Mesenchymal stem cell (in vitro differentiated cells and primary cell): ENCODE results near the gene HNRNPM.

Experiments
- DNase-seq: peaks from one replicate; pipeline ENCODE4 v3.0.0-alpha.2; 2013
- H2AFZ ChIP-seq: one replicate; pipeline ENCODE4 v1.6.1; 2013; ENCODE audit warnings: low read depth, mild to moderate bottlenecking, control low read depth, inconsistent platforms, low read length, moderate library complexity
- H2AK5ac ChIP-seq: 2 replicates; pipeline ENCODE4 v1.6.1; 2013; ENCODE audit warnings: low read length, moderate library complexity, mild to moderate bottlenecking, inconsistent platforms; ENCODE audit not compliant: severe bottlenecking
- H2BK120ac ChIP-seq: one replicate; pipeline ENCODE4 v1.6.1; 2013; ENCODE audit warnings: low read depth, mild to moderate bottlenecking, inconsistent platforms, low read length, moderate library complexity
- H2BK12ac ChIP-seq, 2 experiments: one replicate each; pipeline ENCODE4 v1.6.1; 2013; ENCODE audit warnings: inconsistent platforms in 2 of 2, low read length in 2 of 2, mild to moderate bottlenecking in 2 of 2, moderate library complexity in 2 of 2, control low read depth in 1 of 2
- H2BK15ac ChIP-seq: one replicate; pipeline ENCODE4 v1.6.1; 2013; ENCODE audit warnings: mild to moderate bottlenecking, low read depth, inconsistent platforms; ENCODE audit not compliant: poor library complexity, severe bottlenecking
- H2BK5ac ChIP-seq: 2 replicates; pipeline ENCODE4 v1.6.1; 2013; ENCODE audit warnings: low read depth, mild to moderate bottlenecking, low read length, control low read depth, inconsistent platforms; ENCODE audit not compliant: poor library complexity, severe bottlenecking
- H3K14ac ChIP-seq, 2 experiments: one replicate each; pipeline ENCODE4 v1.6.1; 2013; ENCODE audit warnings: inconsistent platforms in 2 of 2, low read length in 2 of 2, control low read depth in 1 of 2, mild to moderate bottlenecking in 1 of 2, moderate library complexity in 1 of 2
- H3K18ac ChIP-seq, 2 experiments: one replicate each; pipeline ENCODE4 v1.6.1; 2013; ENCODE audit warnings: inconsistent platforms in 2 of 2, low read length in 2 of 2, control low read depth in 1 of 2, low read depth in 1 of 2, mild to moderate bottlenecking in 1 of 2
- H3K23ac ChIP-seq, 2 experiments: one replicate each; pipeline ENCODE4 v1.6.1; 2013; ENCODE audit warnings: inconsistent platforms in 2 of 2, low read length in 2 of 2, mild to moderate bottlenecking in 2 of 2, moderate library complexity in 2 of 2, control low read depth in 1 of 2
- H3K27ac ChIP-seq: 2 replicates; pipeline ENCODE4 v1.5.1; 2013; ENCODE audit warnings: mild to moderate bottlenecking, moderate library complexity, low read length, control low read depth, inconsistent platforms; ENCODE audit not compliant: poor library complexity, severe bottlenecking
- H3K27me3 ChIP-seq, 2 experiments: 2 replicates each; pipeline versions ENCODE4 v1.6.1 to v1.7.0; 2013; ENCODE audit warnings: low read length in 2 of 2, mild to moderate bottlenecking in 2 of 2, moderate library complexity in 2 of 2, control low read depth in 1 of 2, inconsistent platforms in 1 of 2; ENCODE audit not compliant: control insufficient read depth in 1 of 2, insufficient read depth in 1 of 2
- H3K36me3 ChIP-seq, 2 experiments: 2 replicates each; pipeline versions ENCODE4 v1.6.1 to v1.7.0; 2013; ENCODE audit warnings: low read length in 2 of 2, control low read depth in 1 of 2, inconsistent platforms in 1 of 2, low read depth in 1 of 2, mild to moderate bottlenecking in 1 of 2; ENCODE audit not compliant: insufficient read depth in 2 of 2, control insufficient read depth in 1 of 2
- H3K4ac ChIP-seq, 2 experiments: one replicate each; pipeline ENCODE4 v1.6.1; 2013; ENCODE audit warnings: inconsistent platforms in 2 of 2, low read length in 2 of 2, mild to moderate bottlenecking in 2 of 2, moderate library complexity in 2 of 2, control low read depth in 1 of 2, low read depth in 1 of 2
- H3K4me1 ChIP-seq: 2 replicates; pipeline ENCODE4 v1.6.1; 2013; ENCODE audit warnings: low read depth, low read length, control low read depth; ENCODE audit not compliant: control insufficient read depth, insufficient read depth
- H3K4me2 ChIP-seq: 2 replicates; pipeline ENCODE4 v1.6.1; 2013; ENCODE audit warnings: low read length, mild to moderate bottlenecking, inconsistent platforms; ENCODE audit not compliant: poor library complexity, severe bottlenecking
- H3K4me3 ChIP-seq, 2 experiments: 2 replicates each; pipeline versions ENCODE4 v1.5.1 to v1.7.0; 2013; ENCODE audit warnings: low read length in 2 of 2, mild to moderate bottlenecking in 2 of 2, control low read depth in 1 of 2, low read depth in 1 of 2; ENCODE audit not compliant: insufficient read depth in 1 of 2
- H3K79me1 ChIP-seq: replicated peaks from 2 replicates; pipeline ENCODE4 v1.6.1; 2013; ENCODE audit warnings: mild to moderate bottlenecking, control low read depth, low read length, inconsistent platforms; ENCODE audit not compliant: poor library complexity, severe bottlenecking
- H3K9ac ChIP-seq: 2 replicates; pipeline ENCODE4 v1.7.0; 2013; ENCODE audit warnings: mild to moderate bottlenecking, low read length, moderate library complexity
- H3K9me3 ChIP-seq: 2 replicates; pipeline ENCODE4 v1.7.0; 2013; ENCODE audit warnings: mild to moderate bottlenecking, low read length; ENCODE audit not compliant: control insufficient read depth
- H4K8ac ChIP-seq: one replicate; pipeline ENCODE4 v1.6.1; 2013; ENCODE audit warnings: inconsistent platforms, mild to moderate bottlenecking, low read length, moderate library complexity
- H4K91ac ChIP-seq: one replicate; pipeline ENCODE4 v1.6.1; 2013; ENCODE audit warnings: mild to moderate bottlenecking, low read length, inconsistent platforms
- WGBS: methylation state at CpG from one replicate; pipeline ENCODE4 v1.1.7; 2013; ENCODE audit warnings: mixed read lengths; 5-methylcytosine and 5-hydroxymethylcytosine counted together

The HNRNPM gene

GRCh38 chr19:8489561-8490394 is 45.0 kb downstream of the HNRNPM start:
- no peak overlapping the region for H3K27ac ChIP-seq
- no peaks in the 10 kb centered on the region for H3K9me3 ChIP-seq

DNA sequence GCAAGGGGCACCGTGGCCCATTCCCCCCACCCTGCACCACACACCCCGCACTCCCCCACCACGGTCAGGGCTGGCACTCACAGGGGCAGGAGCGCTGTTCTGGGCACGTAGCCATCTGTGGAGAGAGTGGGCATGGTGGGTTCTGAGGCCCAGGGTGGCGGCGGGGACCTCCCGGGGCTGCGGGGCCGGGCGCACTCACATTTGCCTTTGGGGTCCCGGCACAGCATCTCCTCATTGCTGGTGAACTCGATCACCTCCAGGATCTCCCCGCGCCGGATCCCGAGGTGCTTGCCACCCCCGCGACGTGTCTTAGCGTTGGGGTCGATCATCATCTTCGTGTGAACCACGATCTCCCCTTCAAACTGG is 45.6 kb downstream of the HNRNPM start:
- H3K4ac ChIP-seq = no peak overlapping the region
- H3K4me2 ChIP-seq = no peak overlapping the region
- no peak overlapping the region for H2AK5ac ChIP-seq
- no peak overlapping the region for H3K27ac ChIP-seq
- no peak overlapping the region for H4K8ac ChIP-seq
- no peaks in the 10 kb centered on the region for H3K27me3 ChIP-seq
- H2BK12ac ChIP-seq = no peak overlapping the region
- no peak overlapping the region for H3K18ac ChIP-seq
- peaks cover 33% of the 10 kb centered on the region for H3K79me1 ChIP-seq
- no peaks in the 10 kb centered on the region for H3K9me3 ChIP-seq
- H3K4me1 ChIP-seq = no peaks in the 10 kb centered on the region
- H4K91ac ChIP-seq = no peak overlapping the region
- H2BK5ac ChIP-seq = no peak overlapping the region
- no peak overlapping the region for H3K9ac ChIP-seq
- no peak for DNase-seq
- no peak overlapping the region for H3K4me3 ChIP-seq
- no peak overlapping the region for H2AFZ ChIP-seq
- H2BK15ac ChIP-seq = no peak overlapping the region
- no peak overlapping the region for H3K14ac ChIP-seq
- 95% methylated on average over 24 of the region's 24 CpGs for WGBS
- no peak overlapping the region for H3K23ac ChIP-seq
- H2BK120ac ChIP-seq = no peak overlapping the region
- peaks cover 43 to 67% of the 10 kb centered on the region in 2 experiments for H3K36me3 ChIP-seq

More at GRCh38 chr19:8489561-8490394, 45.0 kb downstream of the HNRNPM start:
- Histone ChIP-seq H3K23ac (no peak overlapping the region), H3K18ac (no peak overlapping the region), H2AK5ac (no peak overlapping the region), H2AFZ (no peak overlapping the region), H3K4me3 (no peak overlapping the region), H3K79me1 (peaks cover 37% of the 10 kb centered on the region), H3K4me1 (no peaks in the 10 kb centered on the region), H2BK5ac (no peak overlapping the region), H3K4me2 (no peak overlapping the region), H3K14ac (no peak overlapping the region), H2BK12ac (no peak overlapping the region), H2BK15ac (no peak overlapping the region), H4K91ac (no peak overlapping the region), H3K36me3 (peaks cover 49 to 73% of the 10 kb centered on the region in 2 experiments), H2BK120ac (no peak overlapping the region), H3K9ac (no peak overlapping the region), H3K4ac (no peak overlapping the region), H3K27me3 (no peaks in the 10 kb centered on the region), H4K8ac (no peak overlapping the region)
- WGBS = 91% methylated on average over 25 of the region's 25 CpGs
- DNase-seq = no peak

GRCh38 chr19:8490873-8491272 is 46.1 kb downstream of the HNRNPM start:
- H3K4me1 ChIP-seq = no peaks in the 10 kb centered on the region
- no peak overlapping the region for H2AFZ ChIP-seq
- H3K14ac ChIP-seq = no peak overlapping the region
- no peak overlapping the region for H3K4me2 ChIP-seq
- no peak overlapping the region for H2BK15ac ChIP-seq
- no peak for DNase-seq
- H4K8ac ChIP-seq = no peak overlapping the region
- no peak overlapping the region for H3K9ac ChIP-seq
- H3K36me3 ChIP-seq = peaks cover 38 to 62% of the 10 kb centered on the region in 2 experiments
- H3K27me3 ChIP-seq = no peaks in the 10 kb centered on the region
- no peak overlapping the region for H4K91ac ChIP-seq
- no peak overlapping the region for H3K27ac ChIP-seq
- no peak overlapping the region for H2BK12ac ChIP-seq
- H3K79me1 ChIP-seq = peaks cover 28% of the 10 kb centered on the region
- no peak overlapping the region for H3K4me3 ChIP-seq
- WGBS = 96% methylated on average over 10 of the region's 12 CpGs
- no peak overlapping the region for H3K18ac ChIP-seq
- H3K23ac ChIP-seq = no peak overlapping the region
- no peak overlapping the region for H2BK120ac ChIP-seq
- H3K9me3 ChIP-seq = no peaks in the 10 kb centered on the region
- no peak overlapping the region for H2AK5ac ChIP-seq
- H2BK5ac ChIP-seq = no peak overlapping the region
- no peak overlapping the region for H3K4ac ChIP-seq

- H3K9ac ChIP-seq = no peak overlapping the region
- H4K91ac ChIP-seq = no peak overlapping the region
- H3K36me3 ChIP-seq = peaks cover 31 to 55% of the 10 kb centered on the region in 2 experiments
- WGBS = 88% methylated on average over 6 of the region's 6 CpGs
- no peaks in the 10 kb centered on the region for H3K27me3 ChIP-seq
- no peak overlapping the region for H2BK15ac ChIP-seq
- H2AK5ac ChIP-seq = no peak overlapping the region
- H2AFZ ChIP-seq = no peak overlapping the region
- H2BK5ac ChIP-seq = no peak overlapping the region
- H3K18ac ChIP-seq = no peak overlapping the region
- no peak overlapping the region for H4K8ac ChIP-seq
- no peak for DNase-seq
- no peak overlapping the region for H3K4me2 ChIP-seq
- no peak overlapping the region for H3K4ac ChIP-seq
- no peak overlapping the region for H3K4me3 ChIP-seq
- H3K23ac ChIP-seq = no peak overlapping the region
- no peaks in the 10 kb centered on the region for H3K9me3 ChIP-seq
- H3K14ac ChIP-seq = no peak overlapping the region
- H3K4me1 ChIP-seq = no peaks in the 10 kb centered on the region
- H2BK120ac ChIP-seq = no peak overlapping the region
- no peak overlapping the region for H3K27ac ChIP-seq
- H3K79me1 ChIP-seq = peaks cover 21% of the 10 kb centered on the region
- H2BK12ac ChIP-seq = no peak overlapping the region
These were observed 46.8 kb downstream of the HNRNPM start for GRCh38 chr19:8491574-8491973.
